WTC11 (cell line): ENCODE results near the gene BMP8B.

ENCODE experiments used
- ATF3 ChIP-seq: sonication (generic); formaldehyde crosslinking; conservative IDR thresholded peaks from 2 replicates; pipeline ENCODE4 v1.8.1; 2022; ENCODE audit warnings: mild to moderate bottlenecking, missing genetic modification reagents
- CREB1 ChIP-seq: sonication (generic); formaldehyde crosslinking; IDR thresholded peaks from 2 replicates; pipeline ENCODE4 v1.8.0; 2023; ENCODE audit warnings: mild to moderate bottlenecking, missing genetic modification reagents
- CTCF ChIP-seq: fragments of 200-600 bp; IDR thresholded peaks from 2 replicates; pipeline ENCODE4 v1.8.0; 2022; ENCODE audit warnings: antibody characterized with exemption
- GRHL2 ChIP-seq: fragments of 250-450 bp; sonication (Bioruptor Pico); IDR thresholded peaks from 2 replicates; pipeline ENCODE4 v1.8.0; 2022; ENCODE audit warnings: mild to moderate bottlenecking, moderate library complexity; ENCODE audit not compliant: insufficient replicate concordance, severe bottlenecking
- HMGXB4 ChIP-seq: sonication (generic); formaldehyde crosslinking; IDR thresholded peaks from 2 replicates; pipeline ENCODE4 v1.8.1; 2023; ENCODE audit warnings: mild to moderate bottlenecking, moderate library complexity, missing genetic modification reagents
- NR2C2 ChIP-seq: sonication (generic); formaldehyde crosslinking; IDR thresholded peaks from 2 replicates; pipeline ENCODE4 v1.8.0; 2022; ENCODE audit warnings: mild to moderate bottlenecking, missing genetic modification reagents
- PREB ChIP-seq: sonication (generic); formaldehyde crosslinking; IDR thresholded peaks from 2 replicates; pipeline ENCODE4 v1.8.1; 2022; ENCODE audit warnings: mild to moderate bottlenecking, missing genetic modification reagents, moderate library complexity, borderline replicate concordance
- RELA ChIP-seq: sonication (generic); formaldehyde crosslinking; IDR thresholded peaks from 2 replicates; pipeline ENCODE4 v1.8.1; 2022; ENCODE audit warnings: missing genetic modification reagents, mild to moderate bottlenecking, borderline replicate concordance
- USF2 ChIP-seq: sonication (generic); formaldehyde crosslinking; IDR thresholded peaks from 2 replicates; pipeline ENCODE4 v1.8.1; 2023; ENCODE audit warnings: mild to moderate bottlenecking, missing genetic modification reagents, moderate library complexity
- ZNF232 ChIP-seq: sonication (generic); formaldehyde crosslinking; IDR thresholded peaks from 2 replicates; pipeline ENCODE4 v1.8.0; 2022; ENCODE audit warnings: mild to moderate bottlenecking, missing genetic modification reagents
- ZNF263 ChIP-seq: sonication (generic); formaldehyde crosslinking; IDR thresholded peaks from 2 replicates; pipeline ENCODE4 v1.8.1; 2022; ENCODE audit warnings: low read depth, mild to moderate bottlenecking, moderate library complexity, missing genetic modification reagents
- ZNF423 ChIP-seq: fragments of 250-450 bp; sonication (Bioruptor Pico); IDR thresholded peaks from 2 replicates; pipeline ENCODE4 v2.1.2; 2022; ENCODE audit warnings: mild to moderate bottlenecking, moderate library complexity

- no peak for TF ChIP-seq ZNF423 (CRISPR knock-in tag)
- no peak for TF ChIP-seq GRHL2 (CRISPR knock-in tag)
- TF ChIP-seq USF2 (CRISPR knock-in tag), result no peak
- TF ChIP-seq RELA (CRISPR knock-in tag), result no peak
- TF ChIP-seq CTCF, result no peak
- TF ChIP-seq ZNF263, result no peak
- no peak for TF ChIP-seq ZNF232 (CRISPR knock-in tag)
- no peak for TF ChIP-seq PREB
- no peak for TF ChIP-seq CREB1 (CRISPR knock-in tag)
- no peak for TF ChIP-seq HMGXB4 (CRISPR knock-in tag)
- TF ChIP-seq NR2C2 (CRISPR knock-in tag), result no peak
- TF ChIP-seq ATF3 (CRISPR knock-in tag), result no peak
Observed at GRCh38 chr1:39729030-39729429, 59.6 kb downstream of the BMP8B start.
